HG02571 (cell line): ENCODE results near the gene EPN1.

Experiments
- ATAC-seq: cut with Tn5 transposase; IDR thresholded peaks from one replicate; pipeline ENCODE4 v1.9.1; 2021; ENCODE audit warnings: mild to moderate bottlenecking, moderate library complexity; ENCODE audit not compliant: unreplicated experiment

Gene EPN1

DNA sequence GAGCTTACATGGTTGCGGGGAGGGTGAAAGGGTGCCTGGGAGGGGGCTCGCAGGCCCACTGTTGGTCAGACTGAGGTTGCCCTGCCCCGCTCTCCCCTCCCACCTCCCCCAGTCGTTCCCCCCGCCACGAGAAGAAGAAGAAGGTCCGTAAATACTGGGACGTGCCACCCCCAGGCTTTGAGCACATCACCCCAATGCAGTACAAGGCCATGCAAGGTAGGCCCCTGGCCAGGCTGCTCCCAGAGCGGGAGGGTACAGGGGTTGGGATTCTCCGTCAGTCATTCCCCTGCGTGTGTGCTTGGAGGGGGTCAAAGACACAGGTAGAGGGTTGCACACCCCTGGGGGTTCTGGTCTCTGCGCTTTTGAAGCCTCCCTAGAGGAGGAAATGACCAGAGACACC, 14.6 kb upstream of the EPN1 start:
- ATAC-seq, result no peak

DNA sequence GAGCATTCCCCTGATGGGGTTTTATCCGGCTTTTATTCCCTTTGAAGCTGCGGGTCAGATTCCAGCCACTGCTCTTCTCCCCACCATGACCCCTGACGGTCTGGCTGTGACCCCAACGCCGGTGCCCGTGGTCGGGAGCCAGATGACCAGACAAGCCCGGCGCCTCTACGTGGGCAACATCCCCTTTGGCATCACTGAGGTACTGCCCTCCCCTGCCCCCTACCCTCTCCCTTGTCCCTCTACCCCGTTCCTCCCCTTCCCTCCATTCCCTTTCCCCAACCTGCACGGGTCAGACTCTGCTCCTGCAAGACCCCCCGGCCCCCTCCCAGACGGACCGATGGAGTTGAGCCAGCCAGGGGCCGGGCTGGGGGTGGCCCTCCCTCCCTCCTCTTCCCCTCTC, 14.0 kb upstream of the EPN1 start:
- no peak for ATAC-seq

GRCh38 chr19:55661826-55662225, 13.2 kb upstream of the EPN1 start:
- no peak for ATAC-seq

GRCh38 chr19:55663846-55664536, 11.0 kb upstream of the EPN1 start:
- ATAC-seq, result no peak

- ATAC-seq, result no peak
These were observed 8.6 kb upstream of the EPN1 start for GRCh38 chr19:55666343-55667005.

- ATAC-seq, result no peak
These were observed 8.0 kb upstream of the EPN1 start for GRCh38 chr19:55667006-55667381.

DNA sequence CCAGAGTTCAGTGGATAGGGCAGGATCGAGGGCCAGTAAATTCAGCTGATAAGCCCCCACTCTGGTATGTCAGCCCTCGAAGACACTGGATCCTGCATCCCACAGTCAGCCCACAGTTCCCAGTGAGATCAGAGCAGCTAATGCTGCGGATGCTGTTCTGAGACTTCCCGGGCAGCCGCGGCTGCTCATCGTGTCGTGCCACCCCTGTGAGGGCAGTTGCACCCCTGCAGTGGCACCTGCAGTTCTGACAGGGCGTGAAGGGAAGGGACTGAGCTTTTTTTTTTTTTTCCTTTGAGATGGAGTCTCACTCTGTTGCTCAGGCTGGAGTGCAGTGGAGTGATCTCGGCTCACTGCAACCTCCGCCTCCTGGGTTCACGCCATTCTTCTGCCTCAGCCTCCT, 7.5 kb upstream of the EPN1 start:
- no peak for ATAC-seq

DNA sequence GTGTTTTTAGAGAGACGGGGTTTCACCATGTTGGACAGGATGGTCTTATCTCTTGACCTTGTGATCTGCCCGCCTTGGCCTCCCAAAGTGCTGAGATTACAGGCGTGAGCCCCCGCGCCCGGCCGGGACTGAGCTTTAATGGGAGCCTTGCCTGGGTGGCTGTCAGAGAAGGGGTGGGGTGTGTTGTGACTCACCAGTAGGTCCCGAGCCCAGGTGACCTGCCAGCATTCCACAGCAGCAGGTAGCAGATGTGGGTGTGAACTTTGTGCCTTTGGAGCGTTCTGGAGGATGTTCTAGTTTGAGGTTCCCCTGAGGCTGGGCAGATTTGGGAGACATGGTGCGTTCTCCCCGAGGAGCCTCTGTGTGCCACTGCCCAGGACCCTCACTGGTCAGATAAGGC, 7.1 kb upstream of the EPN1 start:
- no peak for ATAC-seq

DNA sequence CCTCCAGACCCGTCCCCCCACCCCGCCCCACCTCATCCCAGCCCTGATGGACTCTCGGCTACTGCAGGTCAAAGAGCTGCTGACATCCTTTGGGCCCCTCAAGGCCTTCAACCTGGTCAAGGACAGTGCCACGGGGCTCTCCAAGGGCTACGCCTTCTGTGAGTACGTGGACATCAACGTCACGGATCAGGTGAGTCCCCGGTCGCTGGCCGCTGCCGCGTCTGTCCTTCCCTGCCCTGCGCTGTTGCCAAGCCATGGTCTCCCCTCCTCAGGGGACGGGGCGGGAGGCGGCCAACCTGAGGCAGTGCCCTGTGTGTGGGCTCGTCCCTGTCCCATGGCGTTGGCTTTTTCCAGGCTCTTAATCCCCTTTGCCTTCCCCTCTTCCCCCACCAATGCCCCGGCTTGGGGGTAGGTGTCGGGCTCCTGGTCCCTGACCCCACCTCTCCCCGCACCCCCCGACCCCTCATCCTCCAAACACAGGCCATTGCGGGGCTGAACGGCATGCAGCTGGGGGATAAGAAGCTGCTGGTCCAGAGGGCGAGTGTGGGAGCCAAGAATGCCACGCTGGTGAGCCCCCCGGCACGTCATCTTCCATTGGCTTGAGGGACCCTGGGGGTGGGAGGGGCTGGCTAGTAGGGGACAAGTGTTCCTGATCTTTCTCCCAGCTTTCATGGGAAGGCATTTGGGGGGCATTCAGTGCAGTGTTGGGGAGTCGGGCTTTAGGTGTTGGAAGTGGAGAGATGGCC, 6.2 kb upstream of the EPN1 start:
- ATAC-seq, result no peak

DNA sequence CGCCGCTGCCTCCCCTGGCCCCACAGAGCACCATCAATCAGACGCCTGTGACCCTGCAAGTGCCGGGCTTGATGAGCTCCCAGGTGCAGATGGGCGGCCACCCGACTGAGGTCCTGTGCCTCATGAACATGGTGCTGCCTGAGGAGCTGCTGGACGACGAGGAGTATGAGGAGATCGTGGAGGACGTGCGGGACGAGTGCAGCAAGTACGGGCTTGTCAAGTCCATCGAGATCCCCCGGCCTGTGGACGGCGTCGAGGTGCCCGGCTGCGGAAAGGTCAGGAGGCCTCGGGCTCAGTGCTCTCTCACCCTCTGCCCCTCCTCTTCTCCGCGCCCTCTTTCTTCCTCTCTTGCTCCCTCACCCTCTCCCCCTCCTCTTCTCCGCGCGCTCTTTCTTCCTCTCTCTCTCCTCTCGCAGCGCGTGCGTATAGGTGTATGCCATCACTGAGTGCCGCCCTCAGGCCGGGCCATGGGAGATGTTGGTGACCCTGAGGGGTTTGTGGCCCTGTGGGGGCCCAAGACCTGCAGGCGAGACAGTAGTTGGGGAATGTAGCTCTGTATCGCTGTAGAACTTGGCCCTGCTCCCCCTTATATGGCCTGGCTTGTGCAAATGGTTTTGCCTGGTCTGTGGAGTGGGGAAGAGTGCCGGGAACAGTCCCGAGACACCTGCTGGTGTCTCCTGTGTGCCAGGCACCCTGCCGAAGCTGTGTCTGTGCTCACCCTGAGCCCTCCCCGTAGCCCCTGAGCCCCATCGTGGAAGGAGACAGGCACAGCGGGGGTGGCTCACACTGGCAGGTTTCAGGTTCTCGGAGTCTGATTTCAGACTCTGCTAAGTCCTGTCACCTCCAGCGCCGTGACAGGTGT, 5.4 kb upstream of the EPN1 start:
- no peak for ATAC-seq

GRCh38 chr19:55670280-55671053, 4.6 kb upstream of the EPN1 start:
- ATAC-seq, result no peak

- ATAC-seq, result no peak
These were observed 4.0 kb upstream of the EPN1 start for GRCh38 chr19:55671054-55671378.

DNA sequence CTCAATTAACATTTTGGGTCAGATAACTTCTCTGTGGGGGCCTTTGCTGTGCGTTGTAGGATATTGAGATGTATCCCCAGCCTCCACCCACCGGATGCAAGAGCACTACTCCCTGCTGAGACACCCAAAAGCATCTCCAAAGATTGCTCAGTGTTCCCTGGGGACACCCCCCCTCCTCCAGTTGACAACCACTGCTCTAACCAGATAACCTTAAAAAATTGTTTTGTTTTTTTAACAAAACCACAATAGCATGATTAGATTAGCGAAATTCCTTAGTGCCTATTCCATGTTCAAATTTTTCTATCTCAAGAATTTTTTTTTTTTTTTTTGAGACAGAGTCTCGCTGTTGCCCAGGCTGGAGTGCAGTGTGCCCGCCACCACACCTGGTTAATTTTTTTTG, 2.6 kb upstream of the EPN1 start:
- ATAC-seq, result no peak

DNA sequence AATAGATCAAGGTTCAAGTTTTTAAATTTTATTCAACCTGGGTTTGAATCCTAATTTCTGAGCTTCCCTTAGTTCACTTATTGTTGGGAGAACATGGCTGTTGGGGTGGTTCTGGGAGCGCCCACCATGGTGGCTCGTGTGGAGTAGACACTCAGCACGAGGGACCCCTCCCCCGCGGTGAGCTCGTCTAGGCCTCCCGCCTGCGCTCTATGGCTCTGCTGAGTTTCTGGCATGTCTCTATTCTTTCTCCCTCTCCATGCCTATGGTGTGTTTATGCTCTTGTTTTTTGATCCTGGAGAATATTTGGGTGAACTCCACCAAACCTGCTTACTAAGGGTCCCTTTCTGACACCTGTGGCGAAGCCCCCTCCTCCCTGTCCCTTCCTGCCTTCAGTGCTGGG, 1.6 kb upstream of the EPN1 start:
- ATAC-seq, result no peak

DNA sequence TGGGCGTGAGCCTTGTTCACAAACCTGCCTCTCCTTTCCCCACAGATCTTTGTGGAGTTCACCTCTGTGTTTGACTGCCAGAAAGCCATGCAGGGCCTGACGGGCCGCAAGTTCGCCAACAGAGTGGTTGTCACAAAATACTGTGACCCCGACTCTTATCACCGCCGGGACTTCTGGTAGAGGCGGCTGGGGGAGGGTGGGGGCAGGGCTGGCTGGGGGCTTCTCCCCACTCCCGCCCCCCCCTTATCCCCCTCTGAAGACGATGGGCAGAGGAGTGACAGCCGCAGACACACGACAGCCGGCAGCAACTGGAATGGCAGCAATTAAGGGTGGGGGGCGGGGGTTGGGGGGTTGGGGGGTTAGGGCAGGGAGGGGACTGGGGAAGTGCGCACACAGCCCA, 1.1 kb upstream of the EPN1 start:
- no peak for ATAC-seq

DNA sequence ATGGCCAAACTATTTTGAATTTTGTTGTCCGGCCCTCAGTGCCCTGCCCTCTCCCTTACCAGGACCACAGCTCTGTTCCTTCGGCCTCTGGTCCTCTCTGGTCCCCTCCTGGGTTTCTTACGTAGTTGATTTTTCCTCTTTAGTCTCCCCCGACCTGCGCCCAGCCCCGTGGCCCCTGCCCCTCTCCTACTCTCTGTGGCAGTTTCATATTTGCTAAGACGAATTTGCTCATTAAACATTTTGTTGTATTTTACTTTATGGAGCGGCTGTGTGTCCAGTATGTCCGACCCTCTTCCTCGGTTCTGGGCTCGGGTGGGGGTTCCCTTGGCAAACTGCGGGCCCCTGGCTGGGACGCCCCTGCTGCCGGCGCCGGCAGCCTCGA, 576 bp upstream of the EPN1 start:
- ATAC-seq, result no peak

- no peak for ATAC-seq
These were observed 782 bp downstream of the EPN1 start for GRCh38 chr19:55675661-55676354.

DNA sequence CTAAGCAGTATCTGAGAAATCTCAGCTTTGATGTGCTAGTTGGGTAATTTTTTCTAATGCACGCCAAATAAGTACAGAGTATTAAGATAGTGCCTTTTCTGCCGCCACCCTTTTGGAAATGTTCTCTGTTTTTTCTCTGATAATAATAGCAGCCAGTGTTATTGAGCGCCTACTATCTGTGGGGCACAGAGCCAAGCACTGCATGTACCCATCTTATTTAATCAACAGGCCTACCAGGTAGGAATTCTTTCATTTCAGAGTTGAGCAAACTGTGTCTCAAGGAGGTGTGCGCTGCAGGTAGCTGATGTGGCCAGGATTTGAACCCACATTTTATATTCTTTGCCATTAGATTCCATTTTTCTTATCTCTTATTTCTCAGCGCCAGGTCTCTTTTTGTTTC, 1.4 kb downstream of the EPN1 start:
- no peak for ATAC-seq

GRCh38 chr19:55676889-55677505, 2.0 kb downstream of the EPN1 start:
- ATAC-seq, result no peak

GRCh38 chr19:55677572-55678028, 2.6 kb downstream of the EPN1 start:
- no peak for ATAC-seq
